ENCODE data around the gene TMEM125.

Gene TMEM125

GRCh38 chr1:43286533-43286932, 16.8 kb downstream of the TMEM125 start:
- H3K9me3 Mint-ChIP-seq: no peaks in the 10 kb centered on the region
- H3K27ac Mint-ChIP-seq: no peak overlapping the region
- no peaks in the 10 kb centered on the region for H3K4me1 Mint-ChIP-seq
- no peaks in the 10 kb centered on the region for H3K36me3 Mint-ChIP-seq
- CTCF ChIA-PET: no interaction called here
- H3K27me3 Mint-ChIP-seq: peaks cover 27% of the 10 kb centered on the region
- DNase-seq: no peak
- H3K4me3 Mint-ChIP-seq: no peak overlapping the region

GRCh38 chr1:43288058-43288784, 18.4 kb downstream of the TMEM125 start:
- H3K36me3 Mint-ChIP-seq: no peaks in the 10 kb centered on the region
- CTCF ChIA-PET: interaction anchor here (1.0 kb wide), 1 partner anchor 61 kb away, joined by 3 read pairs; no protein-coding TSS in a partner anchor
- peaks cover 27% of the 10 kb centered on the region for H3K27me3 Mint-ChIP-seq

GRCh38 chr1:43288785-43289706, 19.3 kb downstream of the TMEM125 start:
- Mint-ChIP-seq H3K27me3 (peaks cover 23% of the 10 kb centered on the region), H3K27ac (no peak overlapping the region), H3K4me1 (peaks cover 5% of the 10 kb centered on the region), H3K36me3 (no peaks in the 10 kb centered on the region), H3K9me3 (no peaks in the 10 kb centered on the region), H3K4me3 (no peak overlapping the region)
- CTCF ChIA-PET: interaction anchor here (1.0 kb wide), 1 partner anchor 62 kb away, joined by 3 read pairs; no protein-coding TSS in a partner anchor
- DNase-seq: no peak

More at GRCh38 chr1:43288058-43288784, 18.4 kb downstream of the TMEM125 start:
- Mint-ChIP-seq H3K9me3 (no peaks in the 10 kb centered on the region), H3K4me3 (no peak overlapping the region), H3K27ac (no peak overlapping the region), H3K4me1 (peaks cover under 1% of the 10 kb centered on the region)
- no peak for DNase-seq

GRCh38 chr1:43292216-43292615, 22.4 kb downstream of the TMEM125 start:
- Mint-ChIP-seq H3K4me3 (no peak overlapping the region), H3K27ac (no peak overlapping the region), H3K9me3 (no peaks in the 10 kb centered on the region), H3K36me3 (no peaks in the 10 kb centered on the region), H3K27me3 (peaks cover 2% of the 10 kb centered on the region), H3K4me1 (peaks cover 32% of the 10 kb centered on the region)
- no peak for DNase-seq
- CTCF ChIA-PET: interaction anchor here (0.9 kb wide), 1 partner anchor 11 kb away, joined by 3 read pairs; no protein-coding TSS in a partner anchor

GRCh38 chr1:43292679-43293078, 22.9 kb downstream of the TMEM125 start:
- no peak for DNase-seq
- Mint-ChIP-seq H3K4me3 (no peak overlapping the region), H3K9me3 (no peaks in the 10 kb centered on the region), H3K27me3 (no peaks in the 10 kb centered on the region), H3K4me1 (peaks cover 32% of the 10 kb centered on the region), H3K27ac (no peak overlapping the region), H3K36me3 (no peaks in the 10 kb centered on the region)
- CTCF ChIA-PET: interaction anchor here (0.9 kb wide), 1 partner anchor 11 kb away, joined by 3 read pairs; no protein-coding TSS in a partner anchor

- Mint-ChIP-seq H3K27me3 (no peaks in the 10 kb centered on the region), H3K9me3 (no peaks in the 10 kb centered on the region), H3K27ac (no peak overlapping the region), H3K4me1 (peaks cover 32% of the 10 kb centered on the region), H3K4me3 (no peak overlapping the region), H3K36me3 (no peaks in the 10 kb centered on the region)
- DNase-seq: no peak
- CTCF ChIA-PET: interaction anchor here (0.9 kb wide), 1 partner anchor 12 kb away, joined by 3 read pairs; no protein-coding TSS in a partner anchor
Measured at GRCh38 chr1:43293176-43293575, 23.4 kb downstream of the TMEM125 start.

GRCh38 chr1:43293896-43294760, 24.3 kb downstream of the TMEM125 start:
- DNase-seq: no peak
- CTCF ChIA-PET: interaction anchor here (0.9 to 1.6 kb wide), 3 partner anchors 21 to 121 kb away, joined by 3 read pairs; no protein-coding TSS in a partner anchor
- H3K27ac Mint-ChIP-seq: peak overlapping the region; percentile 85
- no peaks in the 10 kb centered on the region for H3K27me3 Mint-ChIP-seq
- no peak overlapping the region for H3K4me3 Mint-ChIP-seq
- no peaks in the 10 kb centered on the region for H3K9me3 Mint-ChIP-seq
- H3K36me3 Mint-ChIP-seq: no peaks in the 10 kb centered on the region
- H3K4me1 Mint-ChIP-seq: peaks cover 32% of the 10 kb centered on the region

- peak overlapping the region; percentile 85 for H3K27ac Mint-ChIP-seq
- CTCF ChIA-PET: interaction anchor here (0.9 to 1.6 kb wide), 3 partner anchors 22 to 120 kb away, joined by 3 read pairs; no protein-coding TSS in a partner anchor
Measured at GRCh38 chr1:43294761-43295160, 25.0 kb downstream of the TMEM125 start.

GRCh38 chr1:43296207-43296606, 26.4 kb downstream of the TMEM125 start:
- Mint-ChIP-seq H3K27me3 (peaks cover 9% of the 10 kb centered on the region), H3K4me1 (peaks cover 38% of the 10 kb centered on the region), H3K4me3 (no peak overlapping the region), H3K27ac (peak overlapping the region; percentile 87), H3K36me3 (no peaks in the 10 kb centered on the region), H3K9me3 (no peaks in the 10 kb centered on the region)
- CTCF ChIA-PET: no interaction called here
- no peak for DNase-seq

More at GRCh38 chr1:43294761-43295160, 25.0 kb downstream of the TMEM125 start:
- H3K4me3 Mint-ChIP-seq: no peak overlapping the region
- peaks cover 32% of the 10 kb centered on the region for H3K4me1 Mint-ChIP-seq
- peaks cover 2% of the 10 kb centered on the region for H3K27me3 Mint-ChIP-seq
- DNase-seq: no peak
- no peaks in the 10 kb centered on the region for H3K36me3 Mint-ChIP-seq
- H3K9me3 Mint-ChIP-seq: no peaks in the 10 kb centered on the region

GRCh38 chr1:43298055-43298454, 28.3 kb downstream of the TMEM125 start:
- Mint-ChIP-seq H3K9me3 (no peaks in the 10 kb centered on the region), H3K36me3 (no peaks in the 10 kb centered on the region), H3K4me1 (peaks cover 39% of the 10 kb centered on the region), H3K4me3 (no peak overlapping the region), H3K27me3 (peaks cover 17% of the 10 kb centered on the region), H3K27ac (no peak overlapping the region)
- CTCF ChIA-PET: interaction anchor here (1.5 kb wide), 1 partner anchor 71 kb away, joined by 3 read pairs; no protein-coding TSS in a partner anchor
- DNase-seq: no peak

GRCh38 chr1:43299101-43299500, 29.3 kb downstream of the TMEM125 start:
- Mint-ChIP-seq H3K9me3 (no peaks in the 10 kb centered on the region), H3K27ac (no peak overlapping the region), H3K4me3 (no peak overlapping the region), H3K27me3 (peaks cover 27% of the 10 kb centered on the region), H3K4me1 (peaks cover 33% of the 10 kb centered on the region), H3K36me3 (no peaks in the 10 kb centered on the region)
- CTCF ChIA-PET: interaction anchor here (1.5 kb wide), 1 partner anchor 72 kb away, joined by 3 read pairs; no protein-coding TSS in a partner anchor
- DNase-seq: no peak

- peak within 1 kb of the TSS; percentile 31 for H3K27ac Mint-ChIP-seq
- no peak for DNase-seq
Measured at GRCh38 chr1:43300378-43301094, 30.8 kb downstream of the TMEM125 start, which contains the start of gene TIE1. Gene TIE1 (plus strand): TSS chr1:43300982. CDS start chr1:43301072, 90 bp downstream.

GRCh38 chr1:43302201-43302600, 32.4 kb downstream of the TMEM125 start:
- Mint-ChIP-seq H3K4me1 (peaks cover 6% of the 10 kb centered on the region), H3K27ac (no peak overlapping the region), H3K27me3 (peaks cover 38% of the 10 kb centered on the region), H3K9me3 (no peaks in the 10 kb centered on the region), H3K4me3 (no peak overlapping the region), H3K36me3 (no peaks in the 10 kb centered on the region)
- CTCF ChIA-PET: no interaction called here
- DNase-seq: no peak

More at GRCh38 chr1:43300378-43301094, 30.8 kb downstream of the TMEM125 start, which contains the start of gene TIE1:
- CTCF ChIA-PET: no interaction called here
- Mint-ChIP-seq H3K27me3 (peaks cover 34% of the 10 kb centered on the region), H3K36me3 (no peaks in the 10 kb centered on the region), H3K4me3 (no peak within 1 kb of the TSS), H3K4me1 (peaks cover 22% of the 10 kb centered on the region), H3K9me3 (no peaks in the 10 kb centered on the region)
